ENCODE data around the gene SLC6A8.

Gene SLC6A8

DNA sequence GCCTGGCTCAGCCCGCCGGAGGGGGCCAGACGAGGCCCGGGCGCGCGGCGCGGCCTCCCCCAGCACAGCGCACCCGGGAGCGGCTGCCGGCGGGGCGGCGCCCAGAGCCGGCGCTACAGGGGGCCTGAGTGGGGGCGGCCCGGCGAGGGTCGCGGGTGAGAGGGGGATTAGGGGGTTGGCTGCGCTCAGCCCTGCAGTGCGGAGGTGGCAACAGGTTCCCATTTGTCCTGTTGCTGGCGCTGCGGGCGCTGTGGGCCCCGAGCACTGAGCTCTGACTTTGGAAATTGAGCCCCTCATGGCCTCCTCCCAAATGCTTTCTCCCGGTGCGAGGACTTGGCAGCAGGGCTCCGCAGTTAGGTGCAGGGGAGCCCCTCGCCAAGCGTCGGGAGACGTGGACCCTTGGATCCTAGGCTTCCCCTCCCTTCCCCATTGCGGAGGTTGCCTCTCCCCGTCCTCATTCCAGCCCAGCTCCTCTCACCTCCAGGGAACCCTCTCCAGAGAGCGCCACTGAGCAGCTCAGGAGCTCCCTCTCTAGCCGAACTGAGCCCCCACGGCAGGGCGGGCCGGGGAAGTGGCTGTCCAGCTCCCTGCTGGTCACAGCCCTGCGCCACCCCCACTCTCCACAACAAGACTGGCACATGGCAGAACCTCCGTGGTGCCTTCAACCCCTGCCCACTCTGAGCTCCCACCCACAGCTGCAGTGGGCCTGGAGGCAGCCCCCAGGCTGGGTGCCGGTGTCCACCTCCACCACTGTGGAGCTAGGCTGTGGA, 43.2 kb upstream of the SLC6A8 start:
- Histone ChIP-seq H3K27me3 (ENCODE audit: control insufficient read depth, insufficient read depth, low read length) (peaks cover 60% of the 10 kb centered on the region), H3K27ac (ENCODE audit: low read depth, low read length) (no peak overlapping the region), H3K9ac (ENCODE audit: low read length) (no peak overlapping the region), H3K36me3 (ENCODE audit: control insufficient read depth, insufficient read depth, low read length) (no peaks in the 10 kb centered on the region), H3K4me1 (ENCODE audit: control insufficient read depth, insufficient read depth, low read length) (no peaks in the 10 kb centered on the region), H3K4me3 (ENCODE audit: low read length) (no peak overlapping the region)

DNA sequence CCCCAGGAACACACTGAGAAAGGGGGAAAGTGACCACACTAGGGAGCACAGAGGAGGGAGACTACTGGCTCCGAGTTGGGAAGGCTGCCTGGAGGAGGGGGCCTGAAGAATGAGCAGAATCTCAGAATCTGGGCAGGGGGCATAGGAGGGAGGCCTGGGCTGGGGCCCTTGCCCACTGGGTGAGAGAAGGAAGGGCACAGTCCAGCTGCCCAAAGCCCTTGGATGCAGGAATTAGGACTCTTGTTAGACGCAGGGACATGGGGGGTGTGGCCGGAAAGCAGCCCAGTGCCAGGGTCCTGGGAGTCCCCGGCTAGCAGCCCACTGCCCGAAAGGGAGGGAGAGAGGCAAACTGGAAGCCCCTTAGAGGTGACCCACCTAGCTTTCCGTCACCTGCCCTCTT, 42.6 kb upstream of the SLC6A8 start:
- Histone ChIP-seq H3K9ac (ENCODE audit: low read length) (no peak overlapping the region), H3K4me3 (ENCODE audit: low read length) (no peak overlapping the region), H3K27me3 (ENCODE audit: control insufficient read depth, insufficient read depth, low read length) (peaks cover 60% of the 10 kb centered on the region), H3K36me3 (ENCODE audit: control insufficient read depth, insufficient read depth, low read length) (no peaks in the 10 kb centered on the region), H3K27ac (ENCODE audit: low read depth, low read length) (no peak overlapping the region), H3K4me1 (ENCODE audit: control insufficient read depth, insufficient read depth, low read length) (no peaks in the 10 kb centered on the region)

DNA sequence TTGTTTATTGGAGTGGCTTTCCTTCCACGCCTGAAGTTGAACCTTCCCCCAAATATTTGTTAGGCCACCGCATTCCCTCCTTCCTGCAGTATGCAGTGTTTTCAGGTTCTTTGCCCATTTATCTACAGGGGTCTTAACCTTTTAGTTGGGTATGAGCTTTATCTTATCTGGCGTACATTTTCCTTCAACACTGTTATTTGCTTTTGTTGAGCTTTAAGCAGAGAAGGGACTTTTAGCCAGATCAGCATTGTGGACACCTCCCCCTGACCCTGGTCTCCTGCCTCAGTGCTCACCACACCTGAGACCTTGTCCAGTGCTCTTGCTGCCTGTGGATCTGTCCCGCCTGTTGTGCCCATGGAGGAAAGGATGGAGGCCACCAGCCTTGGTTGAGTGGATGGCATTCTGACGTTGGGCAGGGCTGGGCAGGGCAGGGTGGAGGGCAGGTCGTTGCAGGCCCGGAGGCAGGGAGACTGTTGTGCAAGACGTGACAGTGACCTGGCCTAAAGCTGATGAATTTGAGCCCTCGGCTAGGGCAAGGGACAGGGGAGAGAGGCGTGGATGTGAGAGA, 41.7 kb upstream of the SLC6A8 start:
- H3K4me1 ChIP-seq (ENCODE audit: control insufficient read depth, insufficient read depth, low read length): no peaks in the 10 kb centered on the region
- H3K4me3 ChIP-seq (ENCODE audit: low read length): no peak overlapping the region
- no peak overlapping the region for H3K27ac ChIP-seq (ENCODE audit: low read depth, low read length)
- H3K27me3 ChIP-seq (ENCODE audit: control insufficient read depth, insufficient read depth, low read length): peaks cover 55% of the 10 kb centered on the region
- no peak overlapping the region for H3K9ac ChIP-seq (ENCODE audit: low read length)
- no peaks in the 10 kb centered on the region for H3K36me3 ChIP-seq (ENCODE audit: control insufficient read depth, insufficient read depth, low read length)

DNA sequence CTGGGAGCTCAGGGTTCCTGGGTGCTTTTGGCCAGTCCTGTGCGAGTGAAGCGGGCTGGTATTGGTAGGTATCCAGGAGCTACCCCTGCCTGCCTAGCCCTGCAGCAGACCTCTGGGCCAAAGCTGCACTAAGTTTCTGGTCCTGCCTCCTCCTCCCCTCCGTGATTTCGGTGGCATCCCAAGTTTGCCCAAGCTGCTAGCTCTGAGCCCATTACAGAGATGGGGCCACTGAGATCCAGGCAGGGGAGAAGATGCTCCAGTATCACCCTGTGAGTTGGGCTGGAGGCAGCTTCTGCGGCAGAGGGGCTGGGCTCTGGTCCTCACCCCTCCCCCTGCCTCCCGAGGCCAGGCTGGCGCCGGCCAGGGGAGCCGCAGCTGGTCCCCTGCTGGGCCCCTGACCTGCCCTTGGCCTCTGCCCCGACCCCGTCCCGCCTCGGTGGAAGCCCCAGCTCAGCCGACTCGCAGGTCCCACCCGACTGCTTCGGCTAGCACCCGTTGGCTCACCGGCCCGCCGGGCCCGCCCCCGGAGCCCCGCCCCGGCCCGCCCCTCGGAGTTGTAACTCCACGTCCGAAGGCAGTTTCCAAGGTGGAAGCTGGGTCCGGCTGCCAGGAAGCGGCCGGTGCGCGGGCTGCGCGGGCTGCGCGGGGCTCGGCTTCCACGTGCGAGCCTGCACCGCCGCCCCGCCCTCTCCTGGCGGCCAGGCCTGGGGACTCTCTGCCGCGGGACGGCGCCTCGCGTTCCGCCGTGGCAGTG, 40.9 kb upstream of the SLC6A8 start, which contains the start of gene DUSP9:
Gene DUSP9, plus strand, starts transcription at position 584 of the 754 bp plus-strand sequence. CDS start 751 bp downstream, outside the sequence.
- no peak within 1 kb of the TSS for H3K4me3 ChIP-seq (ENCODE audit: low read length)
- no peak within 1 kb of the TSS for H3K9ac ChIP-seq (ENCODE audit: low read length)
- no peak within 1 kb of the TSS for H3K27ac ChIP-seq (ENCODE audit: low read depth, low read length)
- H3K4me1 ChIP-seq (ENCODE audit: control insufficient read depth, insufficient read depth, low read length): no peaks in the 10 kb centered on the region
- peaks cover 47% of the 10 kb centered on the region for H3K27me3 ChIP-seq (ENCODE audit: control insufficient read depth, insufficient read depth, low read length)
- no peaks in the 10 kb centered on the region for H3K36me3 ChIP-seq (ENCODE audit: control insufficient read depth, insufficient read depth, low read length)

DNA sequence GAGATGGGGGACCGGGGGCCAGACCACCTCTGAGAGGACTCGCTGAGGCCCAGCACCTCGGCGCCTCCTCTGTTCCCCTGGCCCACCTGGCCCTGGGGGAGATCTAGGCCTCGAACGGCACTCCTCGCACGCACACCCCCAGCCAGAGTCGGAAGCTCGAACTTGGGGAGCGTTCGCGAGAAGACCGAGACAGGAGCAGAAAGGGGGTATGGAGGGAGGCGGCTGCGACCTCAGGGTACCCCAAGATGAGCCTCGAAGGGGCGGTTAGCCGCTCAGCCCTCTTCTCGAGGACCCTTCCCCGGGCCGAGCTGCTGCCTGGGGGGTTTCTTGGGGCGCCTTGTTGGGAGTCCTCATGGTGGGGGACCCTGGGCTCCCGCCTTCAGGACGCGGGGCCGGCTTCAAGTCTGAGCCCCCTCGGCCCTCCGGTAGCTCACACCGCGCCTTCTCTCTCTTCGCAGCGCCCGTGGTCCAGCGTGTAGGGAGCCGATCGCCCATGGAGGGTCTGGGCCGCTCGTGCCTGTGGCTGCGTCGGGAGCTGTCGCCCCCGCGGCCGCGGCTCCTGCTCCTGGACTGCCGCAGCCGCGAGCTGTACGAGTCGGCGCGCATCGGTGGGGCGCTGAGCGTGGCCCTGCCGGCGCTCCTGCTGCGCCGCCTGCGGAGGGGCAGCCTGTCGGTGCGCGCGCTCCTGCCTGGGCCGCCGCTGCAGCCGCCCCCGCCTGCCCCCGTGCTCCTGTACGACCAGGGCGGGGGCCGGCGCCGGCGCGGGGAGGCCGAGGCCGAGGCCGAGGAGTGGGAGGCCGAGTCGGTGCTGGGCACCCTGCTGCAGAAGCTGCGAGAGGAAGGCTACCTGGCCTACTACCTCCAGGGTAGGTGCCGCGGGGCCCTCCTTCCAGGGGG, 40.0 kb upstream of the SLC6A8 start:
- Histone ChIP-seq H3K36me3 (ENCODE audit: control insufficient read depth, insufficient read depth, low read length) (no peaks in the 10 kb centered on the region), H3K27ac (ENCODE audit: low read depth, low read length) (no peak overlapping the region), H3K4me1 (ENCODE audit: control insufficient read depth, insufficient read depth, low read length) (no peaks in the 10 kb centered on the region), H3K9ac (ENCODE audit: low read length) (no peak overlapping the region), H3K27me3 (ENCODE audit: control insufficient read depth, insufficient read depth, low read length) (peaks cover 45% of the 10 kb centered on the region), H3K4me3 (ENCODE audit: low read length) (no peak overlapping the region)

DNA sequence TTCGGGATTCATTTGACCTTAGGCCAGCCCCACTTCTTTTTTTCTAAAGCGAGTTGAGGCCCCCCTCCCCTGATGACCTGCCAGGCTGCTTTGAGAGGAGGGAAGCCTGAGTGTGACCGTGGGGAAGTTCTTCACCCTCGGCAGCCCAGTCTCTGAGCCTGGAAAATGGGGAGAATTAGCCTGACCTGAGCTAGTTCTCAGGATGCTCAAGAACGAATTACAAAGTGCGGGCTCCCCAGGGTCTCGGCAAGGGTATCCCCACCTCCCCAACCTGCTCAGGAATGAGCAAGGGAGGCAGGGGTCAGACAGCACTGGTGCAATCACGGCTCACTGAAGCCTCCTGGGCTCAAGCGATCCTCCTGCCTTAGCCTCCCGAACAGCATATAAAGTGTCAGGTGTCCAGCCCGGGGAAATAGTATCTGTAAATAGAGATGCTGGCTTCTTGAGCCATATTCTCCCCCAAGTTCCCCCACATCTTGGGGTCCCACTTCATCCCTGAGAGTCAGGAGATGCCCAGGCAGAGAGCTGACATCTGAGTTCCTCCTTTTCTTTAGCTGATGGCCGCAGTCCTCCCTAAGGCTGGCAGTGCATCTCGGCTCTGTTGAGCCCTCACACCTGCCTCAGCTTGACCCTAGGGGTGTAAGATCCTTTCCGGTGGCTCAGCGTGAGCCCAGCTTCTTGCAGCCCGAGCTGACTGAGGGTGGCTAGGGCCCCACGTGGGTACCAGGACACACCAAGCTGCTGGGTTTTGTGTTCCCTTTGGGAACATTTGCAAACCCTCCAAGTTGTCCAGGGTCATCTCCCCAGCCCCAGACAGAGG, 39.2 kb upstream of the SLC6A8 start:
- Histone ChIP-seq H3K4me3 (ENCODE audit: low read length) (no peak overlapping the region), H3K27ac (ENCODE audit: low read depth, low read length) (no peak overlapping the region), H3K4me1 (ENCODE audit: control insufficient read depth, insufficient read depth, low read length) (no peaks in the 10 kb centered on the region), H3K36me3 (ENCODE audit: control insufficient read depth, insufficient read depth, low read length) (no peaks in the 10 kb centered on the region), H3K27me3 (ENCODE audit: control insufficient read depth, insufficient read depth, low read length) (peaks cover 41% of the 10 kb centered on the region), H3K9ac (ENCODE audit: low read length) (no peak overlapping the region)

DNA sequence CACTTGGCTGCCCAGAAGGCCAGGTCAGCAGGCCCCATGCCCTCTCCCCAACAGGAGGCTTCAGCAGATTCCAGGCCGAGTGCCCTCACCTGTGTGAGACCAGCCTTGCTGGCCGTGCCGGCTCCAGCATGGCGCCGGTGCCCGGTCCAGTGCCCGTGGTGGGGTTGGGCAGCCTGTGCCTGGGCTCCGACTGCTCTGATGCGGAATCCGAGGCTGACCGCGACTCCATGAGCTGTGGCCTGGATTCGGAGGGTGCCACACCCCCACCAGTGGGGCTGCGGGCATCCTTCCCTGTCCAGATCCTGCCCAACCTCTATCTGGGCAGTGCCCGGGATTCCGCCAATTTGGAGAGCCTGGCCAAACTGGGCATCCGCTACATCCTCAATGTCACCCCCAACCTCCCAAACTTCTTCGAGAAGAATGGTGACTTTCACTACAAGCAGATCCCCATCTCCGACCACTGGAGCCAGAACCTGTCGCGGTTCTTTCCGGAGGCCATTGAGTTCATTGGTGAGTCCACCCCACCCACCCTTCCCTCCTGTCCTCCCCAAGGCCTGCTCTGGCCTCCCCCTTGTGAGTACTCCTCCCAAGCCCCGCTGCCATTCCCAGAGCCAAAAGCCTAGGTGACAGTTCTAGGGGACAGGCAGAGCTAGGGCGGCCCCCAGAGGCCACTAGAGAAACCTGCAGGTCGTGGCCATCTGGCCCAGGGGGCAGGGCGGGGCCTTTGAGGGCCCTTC, 38.4 kb upstream of the SLC6A8 start:
- no peaks in the 10 kb centered on the region for H3K4me1 ChIP-seq (ENCODE audit: control insufficient read depth, insufficient read depth, low read length)
- no peaks in the 10 kb centered on the region for H3K36me3 ChIP-seq (ENCODE audit: control insufficient read depth, insufficient read depth, low read length)
- no peak overlapping the region for H3K4me3 ChIP-seq (ENCODE audit: low read length)
- H3K27me3 ChIP-seq (ENCODE audit: control insufficient read depth, insufficient read depth, low read length): peaks cover 37% of the 10 kb centered on the region
- no peak overlapping the region for H3K9ac ChIP-seq (ENCODE audit: low read length)
- H3K27ac ChIP-seq (ENCODE audit: low read depth, low read length): no peak overlapping the region

DNA sequence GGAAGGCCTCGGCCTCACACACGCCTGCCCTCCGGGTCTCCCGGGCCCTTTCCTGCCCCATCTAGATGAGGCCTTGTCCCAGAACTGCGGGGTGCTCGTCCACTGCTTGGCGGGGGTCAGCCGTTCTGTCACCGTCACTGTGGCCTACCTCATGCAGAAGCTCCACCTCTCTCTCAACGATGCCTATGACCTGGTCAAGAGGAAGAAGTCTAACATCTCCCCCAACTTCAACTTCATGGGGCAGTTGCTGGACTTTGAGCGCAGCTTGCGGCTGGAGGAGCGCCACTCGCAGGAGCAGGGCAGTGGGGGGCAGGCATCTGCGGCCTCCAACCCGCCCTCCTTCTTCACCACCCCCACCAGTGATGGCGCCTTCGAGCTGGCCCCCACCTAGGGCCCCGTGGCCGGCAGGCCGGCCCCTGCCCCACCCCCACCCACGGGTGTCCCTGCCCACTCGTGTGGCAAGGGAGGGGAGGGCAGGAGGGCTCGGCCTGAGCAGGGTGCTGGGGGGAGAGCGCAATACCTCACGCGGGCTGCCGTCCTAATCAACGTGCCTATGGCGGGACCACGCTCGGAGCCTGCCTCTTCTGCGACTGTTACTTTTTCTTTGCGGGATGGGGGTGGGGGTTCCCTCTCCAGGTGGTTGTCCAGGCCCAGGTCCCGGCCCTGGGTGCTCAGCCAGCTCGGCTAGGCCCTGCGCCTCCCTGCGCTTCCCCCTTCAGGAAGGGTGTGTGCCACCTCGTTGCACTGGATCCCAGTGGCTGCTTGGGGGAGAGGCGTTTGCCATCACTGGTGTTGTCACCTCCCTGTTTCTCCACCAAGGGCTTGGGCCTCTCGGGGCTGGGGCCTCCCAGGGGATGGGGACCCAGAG, 37.6 kb upstream of the SLC6A8 start:
- H3K4me3 ChIP-seq (ENCODE audit: low read length): no peak overlapping the region
- peaks cover 28% of the 10 kb centered on the region for H3K27me3 ChIP-seq (ENCODE audit: control insufficient read depth, insufficient read depth, low read length)
- H3K4me1 ChIP-seq (ENCODE audit: control insufficient read depth, insufficient read depth, low read length): no peaks in the 10 kb centered on the region
- H3K27ac ChIP-seq (ENCODE audit: low read depth, low read length): no peak overlapping the region
- no peak overlapping the region for H3K9ac ChIP-seq (ENCODE audit: low read length)
- no peaks in the 10 kb centered on the region for H3K36me3 ChIP-seq (ENCODE audit: control insufficient read depth, insufficient read depth, low read length)

DNA sequence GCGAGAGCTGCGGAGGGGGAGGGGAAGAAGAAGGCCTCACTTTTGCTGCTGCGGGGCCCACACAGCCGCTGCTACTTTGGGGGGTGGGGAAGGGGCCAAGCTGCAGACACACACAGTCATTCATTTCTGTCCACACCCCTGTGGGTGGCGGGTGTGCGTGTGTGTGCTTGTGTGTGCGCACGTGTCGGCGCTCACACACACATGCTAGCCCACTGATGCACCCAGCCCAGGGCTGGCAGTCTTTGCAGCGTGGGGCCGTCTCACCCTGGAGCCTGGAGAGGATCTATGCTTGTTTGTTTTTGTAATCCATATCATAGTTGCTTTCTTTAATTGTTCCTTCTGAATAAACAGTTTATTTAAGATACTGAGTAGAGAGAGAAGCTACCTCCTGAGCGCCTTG, 36.8 kb upstream of the SLC6A8 start:
- no peak overlapping the region for H3K27ac ChIP-seq (ENCODE audit: low read depth, low read length)
- H3K4me3 ChIP-seq (ENCODE audit: low read length): no peak overlapping the region

DNA sequence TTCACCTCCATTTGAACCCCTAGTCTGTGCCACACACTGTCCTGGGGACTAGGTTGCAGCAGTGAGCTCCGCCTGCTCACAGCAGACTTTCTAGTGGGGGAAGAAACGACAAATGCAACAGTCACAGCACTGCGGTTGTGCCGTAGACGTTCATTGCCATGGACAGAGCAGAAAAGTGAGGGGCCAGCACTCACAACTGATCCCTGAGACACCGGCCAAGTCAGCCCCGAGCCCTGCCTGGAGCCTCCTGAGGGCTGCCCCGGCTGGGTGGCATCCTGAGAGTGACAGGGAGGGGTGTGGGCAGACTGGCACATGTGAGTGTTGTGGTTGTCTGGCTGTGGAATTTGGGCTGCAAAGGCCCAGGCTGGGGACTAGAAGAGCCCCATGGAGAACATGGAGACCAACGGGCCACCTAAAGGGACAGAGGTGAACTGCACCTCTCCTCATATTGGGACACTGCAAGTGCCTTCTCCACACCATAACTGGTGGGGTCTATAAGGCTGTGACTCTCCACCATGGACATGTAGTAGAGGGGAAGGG, 36.1 kb upstream of the SLC6A8 start:
- Histone ChIP-seq H3K27ac (ENCODE audit: low read depth, low read length) (no peak overlapping the region), H3K4me1 (ENCODE audit: control insufficient read depth, insufficient read depth, low read length) (no peaks in the 10 kb centered on the region), H3K27me3 (ENCODE audit: control insufficient read depth, insufficient read depth, low read length) (peaks cover 18% of the 10 kb centered on the region), H3K4me3 (ENCODE audit: low read length) (no peak overlapping the region), H3K36me3 (ENCODE audit: control insufficient read depth, insufficient read depth, low read length) (no peaks in the 10 kb centered on the region), H3K9ac (ENCODE audit: low read length) (no peak overlapping the region)

More for the DNA sequence above, 36.8 kb upstream of the SLC6A8 start:
- Histone ChIP-seq H3K36me3 (ENCODE audit: control insufficient read depth, insufficient read depth, low read length) (no peaks in the 10 kb centered on the region), H3K9ac (ENCODE audit: low read length) (no peak overlapping the region), H3K27me3 (ENCODE audit: control insufficient read depth, insufficient read depth, low read length) (peaks cover 24% of the 10 kb centered on the region), H3K4me1 (ENCODE audit: control insufficient read depth, insufficient read depth, low read length) (no peaks in the 10 kb centered on the region)

Measured in rectal smooth muscle tissue (tissue), 1 donor.